Measurements from ENCODE around the gene TMEM219. TPM values are rescaled to one million over a fixed set of nuclear protein-coding genes. Genes with fewer than 3 reads are reported as not detected.
"Not testable (repeated sequence)": the region's sequence is repeated elsewhere in the genome, so short reads cannot be mapped to it uniquely, and the experiment has no call there.

TMEM219 gene
- total RNA-seq, 1 experiment from 2014 or later, result 48.2 TPM

DNA sequence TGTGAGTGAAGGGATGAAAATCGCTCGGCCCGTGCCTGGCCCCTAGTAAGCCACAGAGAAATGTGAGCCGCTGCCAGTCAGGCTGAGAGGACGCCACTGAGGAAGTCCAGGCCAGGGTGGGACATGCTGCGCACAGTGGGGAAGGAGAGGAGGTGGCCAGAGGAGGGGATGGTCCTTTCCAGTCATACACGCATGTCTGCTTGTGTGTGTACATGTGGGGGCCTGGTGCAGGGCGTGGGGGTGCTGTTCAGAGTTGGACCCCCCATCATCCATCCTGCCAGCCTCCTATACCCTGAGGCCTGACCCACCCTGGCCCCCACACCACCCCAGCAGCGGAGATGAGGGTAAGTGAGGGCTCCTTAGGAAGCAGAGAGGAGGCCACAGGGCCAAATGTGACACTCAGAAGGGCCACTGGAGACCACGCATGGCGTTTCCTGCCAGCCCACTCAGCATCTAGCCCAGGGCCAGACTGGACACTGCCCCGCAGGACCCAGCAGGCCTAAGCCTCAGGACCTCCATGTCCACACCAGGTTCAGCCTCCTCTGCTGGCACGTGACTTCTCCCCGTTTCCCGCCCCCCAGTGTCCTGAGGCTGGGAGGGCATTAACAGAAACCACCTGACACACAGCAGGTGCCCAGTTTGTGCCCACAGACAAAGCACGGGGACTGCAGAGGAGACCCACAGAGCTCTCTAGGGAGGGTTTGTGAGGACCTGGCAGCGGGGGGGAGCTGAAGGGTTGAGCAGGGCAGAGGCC lies 42.0 kb downstream of the TMEM219 start:
- no peak for DNase-seq (ENCODE audit: low read depth, low spot score)
- in situ Hi-C loops (cut with HindIII; ENCODE audit: low pct_unique_long_range_greater_than_20kb, low sequenced_read_pairs), result no loop called here

DNA sequence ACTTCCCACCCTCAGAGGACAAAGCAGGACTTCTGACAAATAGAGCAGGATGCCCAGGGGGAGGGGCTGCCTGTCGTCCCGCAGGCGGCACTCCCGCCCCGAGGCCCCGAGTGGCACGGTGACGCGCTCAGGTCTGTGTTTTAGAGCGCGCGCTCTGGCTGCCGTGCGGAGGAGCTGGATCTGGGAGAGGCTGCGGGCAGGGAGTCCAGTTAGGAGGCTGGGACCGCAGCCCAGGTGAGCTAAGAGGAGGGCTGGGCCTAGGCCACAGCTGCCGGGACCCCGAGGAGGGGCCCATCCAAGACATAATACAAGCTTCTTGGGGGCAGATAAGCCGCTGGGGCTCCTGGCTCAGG lies 42.5 kb downstream of the TMEM219 start:
- DNase-seq (ENCODE audit: low read depth, low spot score), result no peak
- in situ Hi-C loops (cut with HindIII; ENCODE audit: low pct_unique_long_range_greater_than_20kb, low sequenced_read_pairs), result no loop called here

- no peak for DNase-seq (ENCODE audit: low read depth, low spot score)
- in situ Hi-C loops (cut with HindIII; ENCODE audit: low pct_unique_long_range_greater_than_20kb, low sequenced_read_pairs), result no loop called here
Measured at GRCh38 chr16:30004811-30005242, 42.9 kb downstream of the TMEM219 start.

GRCh38 chr16:30005341-30006094 lies 43.6 kb downstream of the TMEM219 start:
- peak; percentile 51 for DNase-seq (ENCODE audit: low read depth, low spot score)
- in situ Hi-C loops (cut with HindIII; ENCODE audit: low pct_unique_long_range_greater_than_20kb, low sequenced_read_pairs), result no loop called here

- in situ Hi-C loops (cut with HindIII; ENCODE audit: low pct_unique_long_range_greater_than_20kb, low sequenced_read_pairs), result no loop called here
- no peak for DNase-seq (ENCODE audit: low read depth, low spot score)
Measured at GRCh38 chr16:30006095-30006473, 44.2 kb downstream of the TMEM219 start.

DNA sequence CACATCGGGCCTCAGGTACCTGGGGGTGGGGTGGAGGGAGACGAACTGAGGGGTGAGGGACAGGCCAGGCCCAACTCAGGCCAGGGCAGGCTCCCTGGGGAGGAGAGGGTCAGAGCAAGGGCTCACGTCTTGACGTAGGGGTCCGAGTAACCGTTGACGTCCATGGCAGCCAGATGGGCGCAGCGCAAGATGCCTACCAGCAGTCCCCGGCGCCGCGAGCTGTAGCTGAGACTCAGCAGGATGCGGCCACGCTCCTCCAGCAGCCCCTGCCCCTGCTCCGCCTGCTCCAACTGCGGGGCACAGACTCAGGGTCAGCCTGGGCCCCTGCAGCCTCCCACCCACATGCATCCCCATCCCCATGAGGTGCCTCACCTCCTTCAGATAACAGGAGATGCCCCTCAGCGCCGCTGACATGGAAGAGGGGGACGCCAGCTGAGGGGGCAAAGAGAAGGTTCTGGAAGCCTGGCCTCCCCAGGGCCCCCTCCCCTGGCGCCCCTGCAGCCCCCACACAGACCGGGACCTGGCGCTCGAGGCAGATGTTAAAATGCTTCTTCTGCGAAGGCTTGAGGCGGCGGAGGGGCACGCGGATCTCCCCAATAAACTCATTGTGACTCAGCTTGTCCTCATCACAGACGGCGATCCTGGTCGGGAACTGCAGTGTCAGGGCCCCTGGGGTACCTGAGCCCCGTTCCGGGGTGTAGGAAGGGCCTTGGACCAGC lies 44.9 kb downstream of the TMEM219 start:
- no peak for DNase-seq (ENCODE audit: low read depth, low spot score)
- in situ Hi-C loops (cut with HindIII; ENCODE audit: low pct_unique_long_range_greater_than_20kb, low sequenced_read_pairs), result no loop called here

DNA sequence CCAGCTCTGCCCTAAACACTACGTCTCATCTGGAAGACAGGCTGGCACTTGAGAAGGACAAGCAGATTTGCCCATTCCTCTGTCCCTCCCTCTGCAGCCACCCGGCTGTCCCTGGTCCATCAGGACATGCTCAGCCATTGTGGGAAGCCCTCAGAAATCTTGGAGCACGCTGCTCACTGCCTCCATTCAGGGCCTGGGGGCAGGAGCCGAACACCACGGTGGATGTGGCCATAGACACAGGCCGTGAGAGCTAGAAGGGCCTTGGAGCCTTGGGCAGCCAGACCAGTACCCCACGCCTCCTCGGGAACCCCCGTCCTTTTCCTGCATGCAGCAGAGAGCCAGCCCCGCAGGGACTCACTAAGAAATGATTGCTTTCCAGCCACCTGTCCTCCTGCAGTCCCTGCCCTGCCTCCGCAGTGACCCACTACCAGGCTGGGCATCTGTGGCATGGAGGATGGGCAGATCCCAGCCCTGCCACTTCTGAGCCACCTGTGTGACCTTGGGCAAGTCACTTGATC lies 45.6 kb downstream of the TMEM219 start:
- in situ Hi-C loops (cut with HindIII; ENCODE audit: low pct_unique_long_range_greater_than_20kb, low sequenced_read_pairs), result no loop called here
- no peak for DNase-seq (ENCODE audit: low read depth, low spot score)

- in situ Hi-C loops (cut with HindIII; ENCODE audit: low pct_unique_long_range_greater_than_20kb, low sequenced_read_pairs), result no loop called here
- no peak for DNase-seq (ENCODE audit: low read depth, low spot score)
Measured at GRCh38 chr16:30009085-30009862, 47.4 kb downstream of the TMEM219 start.

DNA sequence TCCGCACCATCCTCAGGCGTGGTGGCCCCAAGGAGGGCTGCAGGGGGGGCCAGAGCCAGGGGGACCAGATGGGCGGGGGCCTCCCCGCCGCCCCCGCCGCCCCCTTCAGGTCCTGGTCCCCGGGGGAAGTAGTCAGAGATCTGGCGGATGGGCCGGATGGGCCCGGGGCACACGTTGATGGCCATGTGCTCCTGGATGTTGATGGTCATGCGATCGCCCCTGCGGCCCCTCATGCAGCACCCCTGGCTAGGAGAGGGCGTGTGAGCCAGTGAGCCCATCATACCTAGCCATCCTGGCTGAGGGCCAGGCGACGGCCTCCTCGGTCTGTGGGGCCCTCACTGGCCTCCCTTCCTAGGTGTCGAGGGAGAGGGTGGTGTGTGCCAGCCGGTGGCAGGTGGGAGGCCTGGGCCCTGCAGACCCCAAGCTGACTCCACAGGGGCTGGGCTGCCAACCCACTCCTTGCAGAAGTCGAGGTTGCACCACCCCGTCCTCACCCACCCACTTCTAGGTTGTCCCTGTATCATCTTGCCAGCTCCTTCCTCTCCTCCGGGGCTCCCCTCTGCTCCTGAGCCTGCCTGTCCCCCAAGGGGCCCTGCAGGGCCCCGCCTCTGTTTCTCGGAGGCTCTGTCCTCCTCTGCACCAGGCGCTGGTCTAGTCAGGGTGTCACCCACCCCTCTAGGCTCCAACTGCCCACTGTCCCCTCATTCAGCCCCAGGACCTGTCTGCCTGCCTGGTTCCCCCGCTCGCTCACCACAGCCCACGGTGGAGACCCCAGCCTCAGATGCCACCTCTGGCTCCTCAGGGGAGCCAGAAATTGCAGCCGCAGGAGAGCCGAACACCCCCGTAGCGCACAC lies 48.3 kb downstream of the TMEM219 start:
- DNase-seq (ENCODE audit: low read depth, low spot score), result no peak
- in situ Hi-C loops (cut with HindIII; ENCODE audit: low pct_unique_long_range_greater_than_20kb, low sequenced_read_pairs), result no loop called here

GRCh38 chr16:30010844-30011713 lies 49.2 kb downstream of the TMEM219 start, which contains the start of gene DOC2A:
TSS of gene DOC2A (minus strand) at chr16:30011027. CDS start at chr16:30010222, 805 bp downstream.
- no peak for DNase-seq (ENCODE audit: low read depth, low spot score)
- in situ Hi-C loops (cut with HindIII; ENCODE audit: low pct_unique_long_range_greater_than_20kb, low sequenced_read_pairs), result no loop called here

DNA sequence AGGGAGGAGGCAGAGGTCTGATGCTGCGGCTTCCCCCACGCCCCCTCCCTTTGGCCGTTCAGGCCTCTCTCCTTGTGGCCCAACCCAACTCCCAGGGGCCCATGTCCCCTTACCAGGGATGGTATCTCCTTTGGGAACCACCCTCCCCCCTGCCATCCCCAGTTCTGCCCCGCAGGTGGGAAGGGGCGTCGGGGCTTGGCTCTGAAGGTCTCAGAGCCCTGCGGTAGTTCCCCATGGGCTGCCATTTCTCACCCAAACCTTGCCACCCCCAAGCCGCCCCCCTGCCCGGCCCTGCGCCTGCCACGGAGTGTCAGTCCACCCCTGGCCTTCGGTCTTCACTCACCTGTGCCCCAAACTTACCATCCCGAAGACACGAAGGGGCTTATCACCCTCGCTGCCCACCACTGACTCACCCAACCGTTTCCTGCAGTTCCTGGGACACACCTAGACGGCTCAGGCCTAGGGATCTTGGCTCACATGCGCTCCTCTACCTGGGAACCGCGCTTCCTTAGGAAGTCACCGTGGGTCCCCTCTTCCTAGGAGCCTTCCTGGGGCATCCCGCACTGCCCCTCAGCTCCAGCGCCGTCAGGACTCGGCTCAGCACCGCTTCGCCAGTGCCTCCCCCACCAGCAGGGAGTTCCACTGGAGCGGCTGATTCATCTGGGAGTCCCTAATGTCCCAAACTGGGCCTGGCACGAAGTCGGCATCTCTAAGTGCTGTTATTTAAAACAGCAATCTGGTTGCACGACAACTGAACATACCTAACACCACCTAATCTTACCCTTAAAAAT lies 50.0 kb downstream of the TMEM219 start:
- in situ Hi-C loops (cut with HindIII; ENCODE audit: low pct_unique_long_range_greater_than_20kb, low sequenced_read_pairs), result no loop called here
- DNase-seq (ENCODE audit: low read depth, low spot score), result no peak

- DNase-seq (ENCODE audit: low read depth, low spot score); in situ Hi-C loops (cut with HindIII; ENCODE audit: low pct_unique_long_range_greater_than_20kb, low sequenced_read_pairs): not testable (repeated sequence)
Measured at GRCh38 chr16:30012598-30012997, 50.7 kb downstream of the TMEM219 start.

DNA sequence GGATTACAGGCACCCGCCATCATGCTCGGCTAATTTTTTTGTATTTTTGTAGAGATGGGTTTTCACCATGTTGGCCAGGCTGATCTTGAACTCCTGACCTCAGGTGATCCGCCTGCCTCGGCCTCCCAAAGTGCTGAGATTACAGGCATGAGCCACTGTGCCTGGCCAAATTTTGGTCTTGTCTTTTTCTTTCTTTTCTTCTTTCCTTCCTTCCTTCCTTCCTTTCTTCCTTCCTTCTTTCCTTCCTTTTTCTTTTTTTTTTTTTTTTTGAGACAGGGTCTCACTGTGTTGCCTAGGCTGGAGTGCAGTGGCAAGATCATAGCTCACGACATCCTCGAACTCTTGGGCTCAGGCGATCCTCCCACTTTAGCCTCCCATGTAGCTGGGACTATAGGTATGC lies 53.6 kb downstream of the TMEM219 start:
- in situ Hi-C loops (cut with HindIII; ENCODE audit: low pct_unique_long_range_greater_than_20kb, low sequenced_read_pairs), result not testable (repeated sequence)

GRCh38 chr16:30016555-30017276 lies 54.8 kb downstream of the TMEM219 start:
- in situ Hi-C loops (cut with HindIII; ENCODE audit: low pct_unique_long_range_greater_than_20kb, low sequenced_read_pairs), result no loop called here

More for the DNA sequence above, 53.6 kb downstream of the TMEM219 start:
- not testable (repeated sequence) for DNase-seq (ENCODE audit: low read depth, low spot score)

GRCh38 chr16:30017277-30017656 lies 55.4 kb downstream of the TMEM219 start:
- in situ Hi-C loops (cut with HindIII; ENCODE audit: low pct_unique_long_range_greater_than_20kb, low sequenced_read_pairs), result no loop called here
- DNase-seq (ENCODE audit: low read depth, low spot score), result no peak

More at GRCh38 chr16:30016555-30017276, 54.8 kb downstream of the TMEM219 start:
- DNase-seq (ENCODE audit: low read depth, low spot score), result no peak
